Lower leg skin (tissue), 4 donors: Measurements from ENCODE around the gene SOX6. TPM values are rescaled to one million over a fixed set of nuclear protein-coding genes. Genes with fewer than 3 reads are reported as not detected.

Experiments
- DNase-seq, 2 donors: peaks; one replicate each; pipeline ENCODE4 v3.0.0-alpha.2; 2019; ENCODE audit warnings: low spot score in 2 of 2
- H3K4me3 ChIP-seq: fragments of 200-600 bp; sonication (generic); 2 replicates; pipeline ENCODE4 v1.5.1; 2017; ENCODE audit warnings: mild to moderate bottlenecking, low read depth; ENCODE audit not compliant: poor library complexity, severe bottlenecking
- CTCF ChIP-seq, 3 donors: fragments of 450-650 bp; IDR thresholded peaks; one replicate each; pipeline ENCODE4 v1.5.1; 2016; ENCODE audit warnings: antibody characterized with exemption in 3 of 3, mild to moderate bottlenecking in 3 of 3, moderate library complexity in 2 of 3
- POLR2A ChIP-seq, 2 donors: fragments of 450-650 bp; IDR thresholded peaks; one replicate each; pipeline ENCODE4 v1.6.1; 2016 to 2017; ENCODE audit warnings: antibody characterized with exemption in 2 of 2, mild to moderate bottlenecking in 1 of 2, moderate library complexity in 1 of 2
- WGBS, 2 donors: methylation state at CpG; one replicate each; pipeline ENCODE4 v1.1.5; 2018; 5-methylcytosine and 5-hydroxymethylcytosine counted together
- intact Hi-C: fragments of 100-400 bp; cut with DNase I; formaldehyde crosslinking; loops from one replicate; pipeline ENCODE4 v1.15.0; 2023; ENCODE audit warnings: low total_unique reads
- total RNA-seq, 4 donors: library from RNA; depleted of rRNA; stranded (reverse); fragments of >200 nt; gene quantifications; one replicate each; pipeline ENCODE4 v1.1.0, GENCODE V29; 2016

The SOX6 gene
- total RNA-seq, 4 donors from 2014 or later = 11.2 to 31.8 (median 11.6) TPM

- DNase-seq = no peak
- TF ChIP-seq CTCF (IDR thresholded peaks at IDR 0.05) (no peak), POLR2A (IDR thresholded peaks at IDR 0.05) (no peak)
- WGBS, 2 donors = 67 to 73% methylated on average over 1 of the region's 1 CpG
- intact Hi-C loops = no loop called here
- no peak overlapping the region for H3K4me3 ChIP-seq
Measured at GRCh38 chr11:16059332-16059731, 297.0 kb downstream of the SOX6 start.

- intact Hi-C loops = no loop called here
- no peak for DNase-seq
Measured at GRCh38 chr11:16058671-16059070, 297.7 kb downstream of the SOX6 start.

GRCh38 chr11:16052750-16053149, 303.6 kb downstream of the SOX6 start:
- intact Hi-C loops = no loop called here
- whole genome bisulfite sequencing, 2 donors = 84 to 96% methylated on average over 1 of the region's 1 CpG
- no peak overlapping the region for H3K4me3 ChIP-seq
- TF ChIP-seq CTCF (IDR thresholded peaks at IDR 0.05) (no peak), POLR2A (IDR thresholded peaks at IDR 0.05) (no peak)
- DNase-seq = no peak

More at GRCh38 chr11:16058671-16059070, 297.7 kb downstream of the SOX6 start:
- no peak overlapping the region for H3K4me3 ChIP-seq
- TF ChIP-seq POLR2A (IDR thresholded peaks at IDR 0.05) (no peak), CTCF (IDR thresholded peaks at IDR 0.05) (no peak)

GRCh38 chr11:16049611-16050010, 306.7 kb downstream of the SOX6 start:
- intact Hi-C loops = no loop called here
- TF ChIP-seq POLR2A (IDR thresholded peaks at IDR 0.05) (no peak), CTCF (IDR thresholded peaks at IDR 0.05) (no peak)

GRCh38 chr11:16047073-16047472, 309.3 kb downstream of the SOX6 start:
- intact Hi-C loops = no loop called here
- WGBS, 2 donors = 84 to 86% methylated on average over 6 of the region's 6 CpGs
- TF ChIP-seq POLR2A (IDR thresholded peaks at IDR 0.05) (no peak), CTCF (IDR thresholded peaks at IDR 0.05) (no peak)
- DNase-seq = no peak
- no peak overlapping the region for H3K4me3 ChIP-seq

More at GRCh38 chr11:16049611-16050010, 306.7 kb downstream of the SOX6 start:
- no peak for DNase-seq
- 72 to 81% methylated on average over 5 of the region's 5 CpGs for WGBS, 2 donors
- no peak overlapping the region for H3K4me3 ChIP-seq

GRCh38 chr11:16043617-16044016, 312.7 kb downstream of the SOX6 start:
- TF ChIP-seq CTCF (IDR thresholded peaks at IDR 0.05) (no peak), POLR2A (IDR thresholded peaks at IDR 0.05) (no peak)

More at GRCh38 chr11:16043617-16044016, 312.7 kb downstream of the SOX6 start:
- DNase-seq = no peak
- whole genome bisulfite sequencing, 2 donors = 89 to 91% methylated on average over 2 of the region's 2 CpGs
- intact Hi-C loops = no loop called here
- H3K4me3 ChIP-seq = no peak overlapping the region
